GM10266 (cell line): ENCODE measurements around the gene PSME2.

Experiments used
- DNase-seq: peaks from one replicate; pipeline ENCODE4 v3.0.0; 2012; ENCODE audit errors: extremely low spot score
- CTCF ChIP-seq: IDR thresholded peaks from 2 replicates; pipeline ENCODE4 v1.5.1; 2012; ENCODE audit warnings: mild to moderate bottlenecking, low read depth; ENCODE audit not compliant: control insufficient read depth, insufficient read depth; ENCODE audit errors: missing control alignments

Gene PSME2

GRCh38 chr14:24123424-24124417 lies 22.7 kb downstream of the PSME2 start:
- DNase-seq = peak; percentile 40
- TF ChIP-seq CTCF = no peak

- TF ChIP-seq CTCF = no peak
- DNase-seq = no peak
Measured at GRCh38 chr14:24122898-24123297, 23.5 kb downstream of the PSME2 start.

- no peak for TF ChIP-seq CTCF
- DNase-seq = no peak
Measured at GRCh38 chr14:24122416-24122815, 24.0 kb downstream of the PSME2 start.

- DNase-seq = no peak
- TF ChIP-seq CTCF = no peak
Measured at GRCh38 chr14:24121210-24121609, 25.2 kb downstream of the PSME2 start.

- TF ChIP-seq CTCF = no peak
- no peak for DNase-seq
Measured at GRCh38 chr14:24119691-24120090, 26.7 kb downstream of the PSME2 start.

- no peak for TF ChIP-seq CTCF
- no peak for DNase-seq
Measured at GRCh38 chr14:24117179-24117578, 29.2 kb downstream of the PSME2 start.
